Psoas muscle (tissue), 8 donors: ENCODE data around the gene TOMM5. TPM values are rescaled to one million over a fixed set of nuclear protein-coding genes. Genes with fewer than 3 reads are reported as not detected.

Source experiments
- ATAC-seq, 4 donors: fragments of 200-7000 bp; cut with Tn5 transposase; one replicate each; pipeline ENCODE4 v1.9.1; 2020; ENCODE audit warnings: moderate library complexity in 3 of 4, mild to moderate bottlenecking in 2 of 4
- DNase-seq, 2 donors: peaks; one replicate each; pipeline ENCODE4 v3.0.0-alpha.2; 2020
- H3K27ac ChIP-seq: fragments of 200-600 bp; one replicate; pipeline ENCODE4 v1.8.0; 2022
- H3K27me3 ChIP-seq, 3 donors: fragments of 200-600 bp in 1 of 3; one replicate each; pipeline versions ENCODE4 v1.6.1 to v1.8.0; 2013 to 2022; ENCODE audit warnings: low read length in 2 of 3, mild to moderate bottlenecking in 2 of 3, moderate library complexity in 1 of 3; ENCODE audit not compliant: insufficient read depth in 3 of 3
- H3K36me3 ChIP-seq, 2 donors: fragments of 200-600 bp in 1 of 2; one replicate each; pipeline versions ENCODE4 v1.6.1 to v1.8.0; 2013 to 2022; ENCODE audit warnings: low read depth in 1 of 2, mild to moderate bottlenecking in 1 of 2, moderate library complexity in 1 of 2; ENCODE audit not compliant: insufficient read depth in 1 of 2
- H3K4me1 ChIP-seq: fragments of 200-600 bp; one replicate; pipeline ENCODE4 v1.8.0; 2022
- H3K4me3 ChIP-seq: fragments of 200-600 bp; one replicate; pipeline ENCODE4 v1.8.0; 2022; ENCODE audit warnings: mild to moderate bottlenecking
- H3K9me3 ChIP-seq: fragments of 200-600 bp; one replicate; pipeline ENCODE4 v1.8.0; 2022
- CTCF ChIP-seq: fragments of 200-600 bp; IDR thresholded peaks from one replicate; pipeline ENCODE4 v1.8.0; 2022; ENCODE audit warnings: antibody characterized with exemption
- WGBS, 3 donors: extraction: QIAGEN DNeasy Blood & Tissue Kit; methylation state at CpG; one replicate each; pipeline versions ENCODE4 v1.1.6 to v1.1.7; 2013; 5-methylcytosine and 5-hydroxymethylcytosine counted together
- intact Hi-C, 2 donors: fragments of 100-400 bp; cut with DNase I; formaldehyde crosslinking; loops; one replicate each; pipeline versions ENCODE4 v1.11.0 to v1.14.2; 2022
- polyA plus RNA-seq, 3 donors: library from polyadenylated mRNA; stranded (reverse); fragments of 200-250 nt; gene quantifications; one replicate each; pipeline ENCODE4 v1.2.3, GENCODE V29; 2013
- total RNA-seq, 4 donors: library from RNA; stranded (reverse); fragmentation: NEBNext Ultra II Directional in 2 of 4; extraction: Animal tissue kit (Norgen Biotek cat#: 25700) in 2 of 4; gene quantifications; one replicate each; pipeline versions ENCODE4 v1.2.1 to v1.2.4, GENCODE V29; 2021 to 2023
- donor health status: healthy with polysubstance abuse.
- donor health status: DM: no; HTN: no; CAD: no; lungs with moderate emphysema.
- donor health status: Bipolar disorder and iron deficiency.
- donor health status: healthy.
- donor health status: DM: yes; HTN: yes; CAD: no.
- donor health status: DM: no; HTN: no; CAD: no.
- donor health status: DM: no; HTN: no; CAD: no.
- donor health status: DM: yes; HTN: yes; CAD: no.

The TOMM5 gene
- total and polyA plus RNA-seq, 7 donors: 65.2 to 280 (median 104) TPM

- DNase-seq (no peak), ATAC-seq (no peak)
- Histone ChIP-seq H3K36me3 (no peaks in the 10 kb centered on the region), H3K4me1 (no peaks in the 10 kb centered on the region), H3K9me3 (no peaks in the 10 kb centered on the region), H3K27ac (no peak overlapping the region), H3K4me3 (no peak overlapping the region), H3K27me3 (no peaks in the 10 kb centered on the region)
- intact Hi-C loops: loop anchor here in 1 of 2 donors (10.0 kb wide), 1 partner anchor 108 kb away; no protein-coding TSS in a partner anchor
- 37 to 53% (median 40%) methylated on average over 5 of the region's 5 CpGs for WGBS, 3 donors
- TF ChIP-seq CTCF: no peak
Observed at GRCh38 chr9:37626708-37627292, 34.4 kb upstream of the TOMM5 start.

GRCh38 chr9:37625758-37626147 lies 33.4 kb upstream of the TOMM5 start:
- ATAC-seq (no peak), DNase-seq (no peak)
- intact Hi-C loops: loop anchor here in 1 of 2 donors (10.0 kb wide), 1 partner anchor 109 kb away; no protein-coding TSS in a partner anchor

DNA sequence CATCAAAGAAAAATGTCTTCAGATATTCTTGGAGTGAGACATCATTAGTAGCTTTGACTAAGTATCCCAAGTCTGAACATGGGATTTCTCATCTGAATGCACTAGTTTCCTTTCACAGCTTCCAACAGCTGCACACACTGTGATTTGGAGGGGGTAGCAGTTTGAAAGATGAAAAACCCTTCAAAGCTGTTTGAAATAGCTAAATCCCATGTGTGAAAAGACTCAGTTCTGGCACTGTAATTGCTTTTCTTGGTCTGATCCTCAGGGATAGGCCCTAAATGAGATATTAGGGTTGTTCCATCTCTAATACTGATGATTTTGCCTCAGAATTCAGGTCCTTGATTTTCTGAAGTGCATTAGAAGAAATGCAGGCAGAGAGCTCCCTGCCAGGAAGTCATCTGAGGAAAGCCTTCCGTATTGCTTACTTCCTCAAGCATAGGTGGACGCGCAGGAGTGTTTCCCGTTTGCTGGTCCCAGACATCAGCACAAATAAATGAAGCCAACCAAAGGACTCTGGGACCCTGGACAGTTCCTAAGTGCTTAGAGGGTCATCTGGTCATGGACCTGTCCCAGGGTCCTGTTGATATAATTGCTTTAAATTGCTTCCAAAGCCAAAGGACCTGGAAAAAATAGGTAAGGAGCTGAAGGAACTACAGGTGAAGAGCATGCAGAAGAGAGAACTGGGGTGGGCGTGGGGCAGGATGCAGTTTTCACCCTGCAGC lies 32.8 kb upstream of the TOMM5 start:
- no peak for TF ChIP-seq CTCF
- no peaks in the 10 kb centered on the region for H3K9me3 ChIP-seq
- intact Hi-C loops: loop anchor here in 1 of 2 donors (10.0 kb wide), 1 partner anchor 110 kb away; no protein-coding TSS in a partner anchor
- DNase-seq (no peak), ATAC-seq (no peak)
- H3K4me3 ChIP-seq: no peak overlapping the region
- H3K36me3 ChIP-seq: no peaks in the 10 kb centered on the region
- H3K27me3 ChIP-seq: no peaks in the 10 kb centered on the region
- WGBS, 3 donors: 73 to 77% (median 76%) methylated on average over 5 of the region's 5 CpGs
- H3K27ac ChIP-seq: no peak overlapping the region
- H3K4me1 ChIP-seq: no peaks in the 10 kb centered on the region

More at GRCh38 chr9:37625758-37626147, 33.4 kb upstream of the TOMM5 start:
- Histone ChIP-seq H3K4me1 (no peaks in the 10 kb centered on the region), H3K27me3 (no peaks in the 10 kb centered on the region), H3K9me3 (no peaks in the 10 kb centered on the region), H3K4me3 (no peak overlapping the region), H3K27ac (no peak overlapping the region), H3K36me3 (no peaks in the 10 kb centered on the region)
- 87 to 92% (median 87%) methylated on average over 12 of the region's 12 CpGs for WGBS, 3 donors
- TF ChIP-seq CTCF: no peak

GRCh38 chr9:37624073-37624472 lies 31.7 kb upstream of the TOMM5 start:
- TF ChIP-seq CTCF: no peak
- ATAC-seq: no peak

More at GRCh38 chr9:37624073-37624472, 31.7 kb upstream of the TOMM5 start:
- Histone ChIP-seq H3K4me1 (no peaks in the 10 kb centered on the region), H3K36me3 (no peaks in the 10 kb centered on the region), H3K9me3 (no peaks in the 10 kb centered on the region), H3K27ac (no peak overlapping the region), H3K4me3 (no peak overlapping the region), H3K27me3 (no peaks in the 10 kb centered on the region)
- intact Hi-C loops: loop anchor here in 1 of 2 donors (10.0 kb wide), 1 partner anchor 111 kb away; no protein-coding TSS in a partner anchor
- WGBS, 3 donors: 79 to 93% (median 89%) methylated on average over 1 of the region's 1 CpG
- DNase-seq: no peak
